Epithelial cell of prostate (primary cell): Measurements from ENCODE around the gene PTCH1.

ENCODE experiments used
- DNase-seq: peaks from one replicate; pipeline ENCODE4 v3.0.0-alpha.2; 2011; ENCODE audit warnings: low read depth, low spot score
- H3K27ac ChIP-seq: fragments of 450-650 bp; 2 replicates; pipeline ENCODE4 v1.5.1; 2017; ENCODE audit warnings: mild to moderate bottlenecking

PTCH1 gene

DNA sequence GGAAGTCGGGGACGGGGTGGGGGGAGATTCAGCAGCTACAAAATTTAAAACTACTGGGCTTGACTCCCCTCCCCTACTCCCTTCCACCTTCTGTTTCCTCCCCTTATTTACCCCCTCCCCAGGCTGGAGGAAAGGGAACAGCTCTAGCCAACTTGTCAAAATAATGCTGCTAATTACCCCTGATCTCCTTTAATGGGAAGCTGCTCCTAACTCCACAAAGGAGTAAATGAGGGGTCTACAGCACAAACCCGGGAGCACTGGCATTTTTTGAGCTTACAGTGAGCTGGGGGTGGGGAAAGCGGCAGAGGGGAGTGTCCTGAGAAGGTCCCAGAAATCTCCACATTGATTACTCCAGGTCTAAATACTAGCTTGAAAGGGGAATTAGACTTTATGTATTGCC, 3.1 kb downstream of the PTCH1 start:
- DNase-seq = no peak
- no peak overlapping the region for H3K27ac ChIP-seq

DNA sequence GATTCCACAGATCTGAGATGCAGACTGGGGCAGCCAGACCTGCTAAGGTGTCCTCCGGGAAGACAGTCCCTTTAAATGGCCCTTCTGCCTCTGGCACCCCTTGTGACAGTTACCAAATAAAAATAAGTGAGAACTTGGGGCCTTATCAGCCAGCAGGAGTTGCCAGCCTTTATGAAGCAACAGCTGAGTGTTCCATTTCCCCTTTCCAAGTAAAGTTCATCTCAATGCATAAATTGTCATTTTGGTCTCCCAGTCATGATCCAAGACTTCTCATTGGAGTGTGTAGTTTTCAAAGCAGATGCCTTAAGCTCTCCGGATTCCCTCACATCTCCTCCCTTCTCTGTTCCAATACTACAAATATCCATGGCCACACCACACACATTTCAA, 4.1 kb downstream of the PTCH1 start:
- no peak overlapping the region for H3K27ac ChIP-seq
- no peak for DNase-seq

DNA sequence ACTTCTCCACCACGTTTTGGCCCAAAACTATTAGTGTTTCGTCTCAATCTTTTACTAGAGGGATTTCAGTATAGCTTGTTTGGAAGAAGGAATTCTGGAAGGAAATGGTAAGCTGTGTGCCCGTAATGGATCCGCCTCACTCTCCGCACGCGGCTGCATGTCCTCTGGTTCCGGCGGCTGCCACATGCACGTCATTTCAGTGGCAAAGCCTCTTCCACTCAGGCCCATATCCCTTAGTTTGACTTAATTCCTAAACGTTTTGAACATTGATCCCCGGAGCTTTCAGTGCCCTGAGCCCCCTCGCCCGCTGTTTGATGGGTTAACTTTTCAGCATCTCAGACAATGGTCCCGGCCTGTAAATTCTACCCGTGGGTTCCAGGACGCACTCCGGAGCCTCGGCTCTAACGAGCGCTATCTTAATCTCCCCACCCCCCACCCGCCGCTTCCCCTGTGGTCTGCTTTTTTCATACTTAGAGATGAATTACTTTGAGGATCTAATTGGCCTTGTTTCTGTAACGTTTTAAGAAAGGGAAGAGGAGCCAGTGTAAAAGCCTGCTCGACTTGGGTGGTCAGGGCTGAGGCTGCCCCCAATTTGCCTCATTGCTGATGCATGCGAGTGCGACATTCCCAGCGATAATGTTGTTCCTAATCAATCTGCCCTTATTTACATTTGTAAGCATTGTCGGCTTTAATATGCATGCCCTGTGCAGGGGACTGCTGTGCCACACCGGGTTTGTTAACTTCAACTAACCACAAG, 4.6 kb downstream of the PTCH1 start:
- DNase-seq = no peak
- H3K27ac ChIP-seq = peak overlapping the region; percentile 92

- H3K27ac ChIP-seq = peak overlapping the region; percentile 92
Observed at GRCh38 chr9:95511616-95511931, 5.2 kb downstream of the PTCH1 start.

DNA sequence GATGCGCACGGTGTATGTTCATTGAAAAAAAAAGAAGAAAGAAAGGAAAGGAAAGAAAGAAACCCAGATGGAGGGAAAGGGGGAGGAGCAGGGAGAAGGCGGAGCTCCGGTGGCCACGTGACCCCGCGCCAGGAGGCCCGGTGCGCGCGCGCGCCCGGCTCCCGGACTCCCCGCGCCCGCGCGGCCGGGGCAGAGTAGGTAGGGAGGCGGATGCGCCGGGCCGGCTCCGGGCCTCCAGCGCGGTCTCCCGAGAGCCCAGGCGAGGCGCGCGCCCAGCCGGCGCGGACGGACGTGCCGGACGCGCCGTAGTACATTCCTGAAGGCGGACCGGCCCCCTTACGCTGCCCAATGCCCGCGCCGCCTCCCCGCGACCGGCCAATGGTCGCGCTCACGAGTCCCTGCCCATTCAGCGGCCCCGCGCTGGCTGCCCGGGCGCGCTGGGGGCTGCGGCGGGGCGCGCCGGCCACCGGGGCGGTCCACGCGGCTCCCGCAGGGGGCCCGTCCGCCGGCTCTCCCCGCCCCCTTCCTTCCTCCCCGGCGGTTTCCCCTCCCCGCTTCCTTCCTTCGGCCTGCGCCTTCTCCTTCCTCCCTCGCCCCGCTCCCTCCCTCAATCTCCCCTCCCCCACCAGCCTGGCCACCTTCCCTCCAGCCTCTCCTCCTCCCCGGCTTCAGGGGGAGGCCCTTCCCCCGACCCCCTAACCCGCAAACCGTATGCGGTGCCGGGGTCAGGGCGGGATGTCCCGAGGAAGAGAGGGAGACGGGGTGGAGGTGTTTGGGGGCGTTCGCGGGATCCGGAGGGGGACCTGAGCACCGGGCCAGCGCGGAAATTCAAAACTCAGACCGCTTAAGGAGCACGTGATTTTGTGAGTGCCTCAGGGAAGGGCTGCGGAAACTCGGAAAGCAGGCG, 5.8 kb downstream of the PTCH1 start:
- DNase-seq = peak; percentile 81
- peak overlapping the region; percentile 92 for H3K27ac ChIP-seq

More at GRCh38 chr9:95511616-95511931, 5.2 kb downstream of the PTCH1 start:
- DNase-seq = no peak

DNA sequence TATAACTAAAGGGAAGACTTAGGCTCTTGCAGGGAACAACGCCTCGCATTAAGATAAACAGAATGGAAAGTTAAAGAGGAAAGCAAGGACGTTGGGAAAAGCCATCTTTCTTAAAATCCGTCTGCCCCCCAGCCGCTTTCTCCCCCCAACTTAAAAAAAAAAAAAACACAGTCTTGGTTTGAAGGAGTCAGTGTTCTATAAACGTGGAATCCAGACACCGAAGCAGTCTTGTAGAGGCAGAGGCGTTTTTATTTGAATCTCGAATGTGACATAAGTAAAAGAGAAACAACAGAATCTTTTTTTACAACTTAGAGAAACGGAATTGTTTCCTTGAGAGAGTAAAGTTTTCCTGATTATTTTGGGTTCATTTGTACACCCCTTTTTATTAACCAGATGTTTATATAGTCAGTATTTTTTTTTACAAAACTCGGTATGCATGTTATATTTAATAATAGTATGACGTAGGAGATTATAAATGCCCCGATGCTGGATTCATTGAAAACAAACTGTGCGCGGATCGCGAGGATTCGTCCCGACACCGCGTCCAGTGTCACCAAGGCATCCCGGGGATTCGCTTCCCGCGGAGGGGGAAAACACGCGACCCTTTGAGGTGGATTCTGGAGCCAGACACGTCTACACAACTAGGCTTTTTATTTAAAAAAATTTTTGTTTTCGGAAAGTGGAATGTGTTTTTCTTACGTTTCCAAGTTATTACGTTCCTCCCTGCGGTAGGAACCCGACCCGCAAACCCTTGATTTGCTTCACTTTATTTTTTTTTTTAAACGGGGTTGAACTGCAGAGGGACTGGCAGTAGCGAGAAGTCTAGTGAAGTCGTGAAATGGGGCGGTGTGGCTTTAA, 6.7 kb downstream of the PTCH1 start:
- DNase-seq = no peak
- peak overlapping the region; percentile 92 for H3K27ac ChIP-seq

GRCh38 chr9:95508968-95509850, 7.6 kb downstream of the PTCH1 start:
- peak overlapping the region; percentile 92 for H3K27ac ChIP-seq
- DNase-seq = peak; percentile 56

- no peak for DNase-seq
- peak overlapping the region; percentile 67 for H3K27ac ChIP-seq
Observed at GRCh38 chr9:95508242-95508967, 8.4 kb downstream of the PTCH1 start.

- H3K27ac ChIP-seq = peak overlapping the region; percentile 67
- no peak for DNase-seq
Observed at GRCh38 chr9:95507464-95508241, 9.1 kb downstream of the PTCH1 start.

DNA sequence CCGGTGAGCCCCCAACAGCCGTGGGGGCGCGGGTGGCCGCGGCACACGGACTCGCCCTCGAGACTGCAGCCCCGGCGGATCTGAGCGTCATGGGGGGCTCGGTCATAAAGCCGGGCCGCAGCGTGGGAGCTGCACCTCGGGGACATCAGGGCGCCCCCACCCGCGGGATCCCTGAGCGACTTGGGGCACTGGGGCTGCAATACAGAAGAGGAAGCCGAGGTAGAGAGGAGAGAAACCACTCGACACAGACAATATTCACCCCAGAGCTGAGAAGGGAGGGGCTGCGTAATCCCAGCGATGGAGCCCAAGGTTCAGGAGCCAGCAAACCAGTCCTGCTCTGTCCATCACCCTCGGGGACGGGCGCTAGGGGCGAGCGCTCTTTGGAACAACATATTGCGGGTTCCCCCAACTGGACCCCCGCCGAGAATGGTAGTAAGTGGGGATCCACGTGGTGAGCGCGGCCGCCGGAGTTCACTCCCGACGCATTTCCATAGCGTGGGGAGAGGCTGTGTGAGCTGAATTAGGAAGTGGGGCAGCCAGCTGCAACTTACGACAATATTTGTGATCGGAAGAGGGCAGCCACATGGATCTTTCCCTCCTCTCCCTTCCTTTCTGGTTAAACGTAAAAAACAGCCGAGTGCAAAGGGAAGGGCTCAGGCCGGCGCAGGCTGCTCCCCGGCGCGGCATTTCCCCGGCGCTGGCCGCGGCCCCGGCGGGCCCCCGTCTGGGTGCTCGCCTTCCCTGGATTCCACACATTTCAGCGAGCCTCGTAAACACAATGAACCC, 9.9 kb downstream of the PTCH1 start:
- DNase-seq = no peak
- H3K27ac ChIP-seq = peak overlapping the region; percentile 67

DNA sequence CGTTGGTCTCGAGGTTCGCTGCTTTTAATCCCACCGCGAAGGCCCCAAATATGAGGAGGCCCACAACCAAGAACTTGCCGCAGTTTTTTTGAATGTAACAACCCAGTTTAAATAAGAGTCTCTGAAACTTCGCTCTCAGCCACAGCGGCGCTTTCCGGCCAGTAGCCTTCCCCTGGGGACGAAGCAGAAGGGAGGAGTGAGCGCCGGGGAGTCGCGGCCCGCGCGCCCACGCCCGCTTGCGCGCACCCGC, 10.4 kb downstream of the PTCH1 start:
- DNase-seq = no peak
- H3K27ac ChIP-seq = peak overlapping the region; percentile 67

- no peak for DNase-seq
- peak overlapping the region; percentile 67 for H3K27ac ChIP-seq
Observed at GRCh38 chr9:95505717-95506427, 10.9 kb downstream of the PTCH1 start.

- DNase-seq = no peak
- no peak overlapping the region for H3K27ac ChIP-seq
Observed at GRCh38 chr9:95505072-95505716, 11.6 kb downstream of the PTCH1 start.

GRCh38 chr9:95504053-95504963, 12.5 kb downstream of the PTCH1 start:
- no peak overlapping the region for H3K27ac ChIP-seq
- no peak for DNase-seq

- no peak overlapping the region for H3K27ac ChIP-seq
- no peak for DNase-seq
Observed at GRCh38 chr9:95503369-95503768, 13.4 kb downstream of the PTCH1 start.

GRCh38 chr9:95502248-95502647, 14.5 kb downstream of the PTCH1 start:
- DNase-seq = no peak
- H3K27ac ChIP-seq = no peak overlapping the region
